T-helper 2 cell treated with Interferon-gamma antibody and Interleukin-4, amounts not matched to agents 100 ng/mL and 5 ng/mL, for 36 hours (primary cell): Measurements from ENCODE around the gene INO80. TPM values are rescaled to one million over a fixed set of nuclear protein-coding genes. Genes with fewer than 3 reads are reported as not detected.

ENCODE experiments used
- intact Hi-C: fragments of 100-400 bp; cut with micrococcal nuclease; formaldehyde crosslinking; loops from one replicate; pipeline ENCODE4 v1.15.1; 2023
- total RNA-seq: library from RNA; stranded (reverse); gene quantifications from 2 replicates; pipeline ENCODE4 v1.2.3, GENCODE V29; 2022

The INO80 gene
- total RNA-seq, 1 donor from 2014 or later = 33.1 TPM

DNA sequence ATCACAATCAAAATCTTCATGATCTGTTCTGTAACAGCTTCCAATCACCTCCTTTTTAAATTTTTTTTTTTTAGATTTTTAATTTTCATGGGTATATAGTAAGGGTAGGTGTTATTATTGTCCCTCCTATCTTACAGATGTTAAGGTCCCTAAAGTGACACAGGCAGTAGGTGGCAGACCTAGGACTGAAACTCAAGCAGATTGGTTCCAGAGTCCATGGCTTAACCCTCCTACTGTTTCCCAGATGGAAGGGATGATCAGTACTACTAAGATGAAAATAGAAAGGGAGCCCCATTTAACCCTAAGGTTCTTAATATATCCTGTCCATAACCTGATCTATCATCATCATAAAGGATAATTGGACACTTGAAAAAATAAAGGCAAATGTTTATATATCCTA lies 105.7 kb downstream of the INO80 start:
- intact Hi-C loops = no loop called here

DNA sequence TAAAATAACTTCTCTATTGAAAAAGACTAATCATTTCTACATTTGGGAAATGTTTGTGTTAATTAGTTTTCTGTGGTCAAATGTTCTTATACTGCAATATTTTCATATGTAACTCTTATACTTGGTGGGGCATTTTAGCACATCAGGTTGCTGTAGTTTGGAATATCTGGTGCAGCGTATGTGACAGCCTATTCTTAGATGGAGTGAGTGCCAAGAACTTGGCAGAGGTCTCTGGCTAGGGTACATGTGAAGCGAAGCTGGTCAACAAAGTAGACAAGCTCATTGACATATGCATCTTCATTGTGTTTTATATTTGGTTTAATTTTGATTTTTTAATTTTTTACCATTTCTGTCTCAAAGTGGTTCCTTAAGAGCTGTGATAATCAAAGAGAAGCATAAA lies 109.6 kb downstream of the INO80 start:
- intact Hi-C loops = no loop called here

DNA sequence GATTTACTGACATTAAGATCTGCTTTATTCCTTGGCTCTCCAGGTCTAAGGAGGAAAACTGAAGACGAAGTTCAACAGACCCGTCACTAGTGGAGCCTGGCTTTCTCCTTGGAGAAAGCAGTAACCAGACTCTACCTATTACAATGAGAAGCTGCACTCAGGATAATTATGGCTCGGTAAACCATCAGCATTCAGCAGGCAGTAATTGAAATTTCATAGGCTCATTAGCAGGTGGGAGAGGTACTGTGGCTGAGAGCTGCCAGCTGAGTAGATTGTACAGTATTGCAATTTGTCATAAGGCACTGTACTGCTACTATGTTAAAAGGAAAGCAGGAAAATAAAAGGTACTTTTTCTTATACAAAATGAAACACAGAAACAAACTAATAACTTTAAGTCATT lies 111.6 kb downstream of the INO80 start:
- intact Hi-C loops = loop anchor here (5.0 kb wide), 1 partner anchor 97 kb away; no protein-coding TSS in a partner anchor

DNA sequence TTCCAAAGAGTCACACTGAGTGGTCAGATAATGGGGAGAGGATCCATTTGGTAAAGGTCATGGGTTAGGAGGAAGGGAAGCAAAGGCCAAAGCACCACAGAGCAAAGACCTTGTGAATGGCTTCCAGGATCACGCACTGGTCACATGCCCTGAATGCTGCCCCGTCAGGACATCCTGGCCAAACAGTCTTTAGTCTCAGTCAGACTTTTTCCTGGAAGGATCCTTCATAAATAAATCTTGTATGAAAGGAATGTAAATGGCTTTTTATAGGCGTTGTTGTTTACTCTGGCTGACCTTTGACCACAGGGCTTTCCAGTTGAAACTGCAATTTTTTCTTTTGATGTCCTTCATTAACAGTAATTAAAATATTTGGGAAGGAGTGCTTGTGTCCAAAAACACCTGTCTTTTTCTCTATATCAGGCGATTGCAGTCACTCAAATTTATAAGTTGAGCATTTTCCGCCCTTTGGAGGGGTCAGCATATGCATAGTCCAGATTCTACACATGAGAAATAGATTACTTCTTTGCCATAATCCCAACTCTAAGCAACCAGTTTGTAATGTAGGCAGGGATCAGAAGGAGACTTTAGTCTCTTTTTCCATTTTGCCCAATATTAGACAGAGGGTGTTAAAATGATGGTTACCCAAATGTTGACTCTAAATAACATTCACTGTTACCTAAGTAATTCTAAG lies 114.4 kb downstream of the INO80 start:
- intact Hi-C loops = loop anchor here (5.0 kb wide), 1 partner anchor 94 kb away; no protein-coding TSS in a partner anchor

DNA sequence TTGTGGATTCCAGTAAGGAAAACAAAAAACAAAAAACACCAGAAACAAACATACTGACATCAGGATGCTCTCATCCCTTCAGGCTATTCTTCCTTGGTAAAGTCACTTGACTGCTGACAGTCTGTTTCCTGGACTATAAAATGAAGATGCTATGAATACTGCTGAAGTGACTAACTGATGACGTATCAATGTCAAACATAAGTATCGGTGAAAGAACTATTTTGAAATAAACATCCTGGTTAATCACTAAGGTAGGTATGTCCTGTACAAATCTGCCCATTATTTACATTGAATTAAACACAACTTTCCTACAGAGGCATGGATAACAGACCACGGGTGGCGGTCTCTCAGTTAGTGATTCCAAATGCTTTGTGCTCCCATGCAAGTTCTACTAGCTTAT lies 116.9 kb downstream of the INO80 start:
- intact Hi-C loops = no loop called here

DNA sequence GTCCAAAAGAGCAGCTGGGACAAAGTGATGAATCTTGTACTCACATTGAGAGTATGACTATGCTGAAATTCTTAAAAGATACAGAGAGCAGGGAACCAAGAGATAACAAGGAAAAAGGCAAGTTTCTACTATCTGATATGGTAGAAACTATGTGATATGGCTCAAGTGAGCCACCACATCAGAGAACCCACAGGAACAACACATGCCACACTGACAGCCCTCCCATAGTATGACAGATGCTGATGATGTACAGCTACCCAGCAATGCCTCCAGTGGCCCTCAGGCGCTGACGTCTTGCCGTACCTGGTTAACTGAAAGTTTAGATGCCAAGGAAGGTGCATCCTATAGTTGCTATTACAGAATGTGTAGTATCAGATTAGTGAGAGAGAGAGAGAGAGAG lies 120.4 kb downstream of the INO80 start:
- intact Hi-C loops = no loop called here

DNA sequence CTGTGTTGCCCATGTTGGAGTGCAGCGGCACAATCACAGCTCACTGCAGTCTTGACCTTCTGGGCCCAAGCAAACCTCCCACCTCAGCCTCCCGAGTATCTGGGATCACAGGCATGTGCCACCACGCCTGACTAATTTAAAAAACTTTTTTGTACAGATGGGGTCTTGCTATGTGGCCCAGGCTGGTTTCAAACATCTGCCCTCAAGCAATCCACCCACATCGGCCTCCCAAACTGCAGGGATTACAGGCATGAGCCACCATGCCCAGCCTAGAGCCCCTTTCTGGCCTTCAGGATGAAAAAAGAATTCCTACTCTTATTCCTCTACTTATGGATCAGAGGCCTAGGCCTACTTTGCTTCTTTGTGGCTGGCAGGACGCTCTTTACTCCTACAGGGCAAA lies 123.3 kb downstream of the INO80 start:
- intact Hi-C loops = no loop called here

DNA sequence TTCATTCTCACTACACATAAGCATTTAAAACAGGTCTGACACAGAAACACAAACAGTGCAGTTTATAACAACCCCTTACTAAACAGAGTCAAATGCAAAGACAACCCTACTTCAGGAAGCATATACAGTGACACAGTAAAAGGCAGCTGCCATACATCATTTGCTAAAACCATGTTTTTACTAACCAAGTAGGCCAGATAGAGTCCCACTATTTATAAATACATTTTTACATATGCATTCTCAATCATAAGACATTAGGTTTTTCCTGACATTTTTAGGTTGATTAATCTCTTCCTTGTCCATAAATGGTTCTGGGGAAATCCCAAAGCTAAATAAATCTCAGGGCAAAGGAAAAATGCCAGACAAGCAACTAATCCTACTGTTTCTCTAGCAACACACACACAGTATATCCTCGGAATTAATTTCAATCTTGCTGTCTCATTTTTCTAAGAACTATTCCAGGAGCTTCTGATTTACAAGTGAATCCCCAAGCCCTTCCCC lies 123.8 kb downstream of the INO80 start:
- intact Hi-C loops = no loop called here

DNA sequence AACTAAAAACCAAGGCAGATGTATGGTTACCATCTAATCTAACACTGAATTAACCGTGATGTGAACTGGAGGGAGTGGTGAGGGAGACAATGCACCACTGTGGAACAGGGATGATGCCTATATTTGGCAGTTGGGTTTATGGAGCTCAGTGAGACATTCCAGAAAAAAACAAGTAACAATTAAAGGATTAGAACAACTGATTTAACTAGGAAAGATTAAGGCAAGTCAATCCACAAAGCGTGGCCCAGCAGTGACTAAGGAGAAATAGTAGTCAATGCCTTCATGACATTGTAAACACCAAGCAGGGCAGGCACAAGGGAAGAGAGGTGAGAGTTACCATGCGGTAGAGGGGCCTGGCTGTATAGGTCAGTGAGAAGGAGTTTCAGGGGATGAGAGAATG lies 124.7 kb downstream of the INO80 start:
- intact Hi-C loops = no loop called here

DNA sequence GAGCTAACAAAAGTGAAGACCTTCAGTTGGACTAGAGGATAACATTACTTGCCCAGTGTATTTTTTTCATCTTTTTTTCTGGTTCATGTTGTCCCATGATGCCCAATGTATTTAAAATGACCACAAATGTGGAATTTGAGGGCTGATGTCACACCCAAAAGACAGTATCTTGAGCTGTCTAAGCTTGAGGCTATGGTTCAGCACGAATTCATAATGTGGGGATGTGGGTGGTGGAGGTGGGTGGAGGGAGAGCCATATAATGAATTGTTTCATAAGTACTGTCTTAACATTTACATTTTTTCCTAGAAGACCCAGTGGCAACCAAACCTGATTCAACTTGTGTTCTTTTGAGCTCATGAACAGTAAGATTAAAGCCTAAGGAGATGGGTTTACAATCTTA lies 125.3 kb downstream of the INO80 start:
- intact Hi-C loops = no loop called here

DNA sequence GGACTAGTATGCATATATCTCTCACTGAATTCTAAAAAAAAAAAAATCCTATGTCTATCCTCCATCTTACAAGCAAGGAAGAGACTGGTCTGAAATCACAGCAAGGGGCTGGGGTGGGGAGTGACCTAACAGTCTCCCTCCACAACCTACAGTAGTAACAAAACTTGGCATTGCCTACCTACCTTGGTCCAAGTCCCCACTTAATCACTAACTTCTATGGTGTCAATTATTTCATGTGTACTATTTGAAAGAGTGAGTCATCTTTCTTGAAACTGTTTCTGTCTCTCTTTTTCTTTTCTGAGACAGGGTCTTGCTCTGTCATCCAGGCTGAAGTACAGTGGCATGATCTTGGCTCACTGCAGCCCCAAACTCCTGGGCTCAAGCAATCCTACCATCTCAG lies 126.0 kb downstream of the INO80 start:
- intact Hi-C loops = no loop called here

DNA sequence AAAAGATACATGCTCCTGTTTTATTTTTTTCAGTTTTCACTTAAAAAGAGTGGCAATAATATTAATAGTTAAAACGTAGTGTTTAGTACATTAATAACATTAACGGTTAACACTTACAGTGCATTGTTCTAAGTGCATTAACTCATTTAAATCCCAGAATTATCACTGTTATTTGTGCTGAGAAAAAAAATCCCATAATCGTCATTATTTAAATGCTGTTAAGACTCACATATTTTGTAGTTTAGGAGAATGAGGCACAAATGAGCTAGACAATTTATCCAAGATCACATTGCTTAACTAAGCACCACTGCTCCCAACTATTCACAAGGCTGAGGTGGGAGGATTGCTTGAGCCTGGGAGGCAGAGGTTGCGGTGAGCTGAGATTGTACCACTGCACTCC lies 127.9 kb downstream of the INO80 start:
- intact Hi-C loops = no loop called here

DNA sequence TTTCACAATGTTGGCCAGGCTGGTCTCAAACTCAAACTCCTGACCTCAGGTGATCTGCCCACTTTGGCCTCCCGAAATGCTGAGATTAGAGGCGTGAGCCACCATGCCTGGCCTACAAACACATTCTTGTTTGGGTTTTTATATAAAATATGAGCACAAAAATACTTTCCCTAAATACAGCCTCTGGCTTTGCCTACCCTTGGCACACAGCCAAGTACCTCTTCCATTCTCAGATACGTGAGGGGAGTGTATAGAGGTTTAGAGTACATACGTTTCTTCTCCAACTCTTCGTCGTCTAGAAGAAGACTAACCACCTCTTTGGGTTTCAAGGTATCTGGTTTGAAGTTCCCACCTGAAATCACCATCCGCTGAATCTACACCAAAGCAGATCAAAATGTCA lies 129.3 kb downstream of the INO80 start:
- intact Hi-C loops = no loop called here

DNA sequence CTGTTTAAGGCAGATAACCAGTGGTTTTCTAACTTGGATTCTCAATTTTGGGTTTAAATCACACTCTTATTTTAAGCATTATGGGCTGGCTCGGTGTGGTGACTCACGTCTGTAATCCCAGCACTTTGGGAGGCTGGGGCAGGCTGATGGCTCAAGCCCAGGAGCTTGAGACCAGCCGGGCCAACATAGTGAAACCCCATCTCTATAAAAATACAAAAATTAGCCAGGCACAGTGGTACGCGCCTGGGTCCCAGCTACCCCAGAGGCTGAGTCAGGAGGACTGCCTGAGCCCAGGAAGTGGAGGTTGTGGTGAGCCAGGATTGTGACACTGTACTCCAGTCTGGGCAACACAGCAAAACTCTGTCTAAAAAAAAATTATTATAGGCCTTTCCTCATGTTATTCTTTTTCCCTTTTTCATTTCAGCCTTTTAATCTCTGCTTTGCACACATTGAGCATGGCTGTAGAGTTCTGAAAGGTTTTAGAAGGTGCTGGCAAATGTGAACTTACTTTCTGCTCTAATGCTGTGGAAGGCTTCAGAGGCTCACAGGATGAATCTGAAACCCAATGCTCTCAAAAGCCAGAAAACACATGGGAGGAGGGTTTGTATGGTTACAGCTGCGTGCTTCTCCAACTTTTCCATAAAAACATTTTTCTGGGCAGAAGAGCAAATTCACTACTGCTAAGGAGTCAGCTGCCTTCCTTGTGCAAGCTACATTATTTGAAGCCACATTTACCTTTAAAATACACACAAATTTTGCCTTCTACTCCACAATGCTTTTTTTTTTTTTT lies 130.3 kb downstream of the INO80 start:
- intact Hi-C loops = no loop called here

DNA sequence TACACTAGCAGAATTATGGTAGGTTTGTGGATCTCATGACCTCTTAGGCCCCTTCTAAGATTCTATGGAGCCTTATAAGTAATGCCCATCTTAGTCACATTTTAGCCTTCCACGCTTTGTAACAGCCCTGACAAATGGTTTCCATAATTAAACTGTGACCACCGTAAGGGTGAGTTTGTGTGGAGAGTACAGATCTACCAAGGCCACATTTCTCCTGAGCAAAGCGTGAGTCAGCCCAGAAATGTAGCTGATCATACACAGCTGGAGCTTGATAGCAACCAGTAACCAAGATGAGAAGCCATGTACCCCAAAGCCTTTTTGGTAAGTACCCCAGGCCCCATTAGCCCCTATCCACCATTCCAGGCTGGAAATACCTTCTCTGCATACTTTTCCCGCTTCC lies 131.1 kb downstream of the INO80 start:
- intact Hi-C loops = no loop called here

DNA sequence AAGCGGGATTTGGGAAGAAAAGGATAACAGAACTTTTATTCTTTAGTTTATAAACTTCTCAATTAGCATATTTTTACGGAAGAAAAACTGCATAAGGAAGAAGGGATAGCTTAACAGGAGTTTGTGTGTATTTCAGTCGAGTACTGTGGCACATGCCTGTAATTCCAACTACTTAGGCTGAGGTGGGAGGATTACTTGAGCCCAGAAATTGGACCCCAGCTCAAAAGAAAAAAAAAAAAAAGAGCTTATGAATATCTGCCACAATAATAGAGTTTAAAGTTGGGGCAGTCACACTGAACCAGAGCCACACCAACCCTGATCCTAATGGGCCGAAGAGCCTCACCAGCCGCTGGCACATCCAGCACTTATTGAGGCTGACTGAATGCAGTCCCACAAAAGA lies 131.7 kb downstream of the INO80 start:
- intact Hi-C loops = no loop called here

DNA sequence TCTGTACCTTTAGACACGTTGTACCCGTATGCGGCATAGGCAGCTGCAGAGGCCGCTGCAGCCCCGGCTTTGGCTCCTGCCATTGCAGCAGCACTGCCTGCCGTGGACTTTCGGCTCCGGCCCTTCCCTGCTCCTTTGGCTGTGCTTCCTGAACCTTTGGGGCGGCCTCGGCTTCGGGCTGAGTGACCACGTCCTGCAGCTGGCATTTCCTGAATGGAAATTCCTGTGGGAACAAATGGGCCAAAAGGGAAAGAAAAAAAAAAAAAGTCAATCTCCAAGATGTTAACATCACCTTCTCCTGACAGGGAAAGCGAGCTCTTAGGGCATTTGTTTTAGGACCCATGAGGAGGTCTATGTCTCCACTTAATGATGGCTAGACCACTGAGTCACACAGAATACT lies 133.2 kb downstream of the INO80 start:
- intact Hi-C loops = no loop called here

DNA sequence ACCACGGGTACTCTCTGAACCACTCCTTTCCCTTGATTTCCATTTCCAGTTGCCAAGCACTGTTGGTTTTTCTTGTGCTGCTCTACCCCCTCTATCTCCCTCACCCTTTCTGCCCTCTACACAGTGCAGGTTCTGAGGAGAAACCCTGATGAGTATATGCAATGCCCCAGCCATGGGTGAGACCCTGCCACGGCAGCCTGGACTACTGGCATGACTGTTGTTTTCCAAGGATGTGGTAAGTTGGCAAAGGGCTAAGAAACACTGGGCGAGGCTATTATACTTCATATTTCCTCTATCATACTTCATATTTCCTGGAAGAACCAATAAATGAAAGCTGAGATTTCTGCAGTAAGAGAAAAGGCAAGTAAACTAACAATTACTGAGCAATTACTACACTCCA lies 134.9 kb downstream of the INO80 start:
- intact Hi-C loops = no loop called here

DNA sequence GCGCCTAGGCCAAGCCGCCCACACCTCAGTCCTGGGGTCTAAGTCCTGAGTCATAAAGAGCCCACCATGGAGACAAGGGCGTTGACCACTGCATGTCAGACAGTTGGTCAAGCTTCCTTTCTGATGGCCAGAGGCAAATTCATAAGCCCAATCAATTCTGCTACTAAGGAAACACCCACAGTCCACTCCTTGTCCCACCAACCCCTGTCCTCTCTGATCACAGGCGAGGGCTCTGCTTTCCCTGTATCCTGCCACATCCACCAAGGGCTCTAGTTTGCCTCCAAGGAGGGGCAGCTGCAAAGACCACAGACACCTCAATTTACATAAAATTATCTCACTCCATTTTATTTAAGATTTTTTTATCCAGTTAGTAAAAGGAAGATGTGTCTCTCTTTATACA lies 137.5 kb downstream of the INO80 start:
- intact Hi-C loops = no loop called here

DNA sequence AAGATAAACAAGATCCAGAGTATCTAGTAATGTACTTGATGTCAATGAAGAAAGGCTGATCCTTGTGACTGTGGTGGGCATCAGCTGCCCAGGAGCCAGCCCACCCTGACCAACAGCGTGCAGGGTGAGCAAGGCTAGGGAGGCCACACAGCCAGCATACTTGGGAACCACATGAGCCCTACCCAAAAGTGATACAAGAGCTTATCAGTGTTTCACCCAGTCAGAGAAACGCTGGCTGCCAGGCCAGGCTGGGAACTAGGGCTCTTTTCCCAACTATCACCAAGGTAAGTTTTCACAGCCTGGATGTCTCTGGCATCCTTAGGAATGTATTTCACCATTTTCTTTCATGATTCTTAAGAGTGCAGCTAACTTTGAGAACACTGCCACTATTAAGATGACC lies 137.9 kb downstream of the INO80 start:
- intact Hi-C loops = no loop called here

DNA sequence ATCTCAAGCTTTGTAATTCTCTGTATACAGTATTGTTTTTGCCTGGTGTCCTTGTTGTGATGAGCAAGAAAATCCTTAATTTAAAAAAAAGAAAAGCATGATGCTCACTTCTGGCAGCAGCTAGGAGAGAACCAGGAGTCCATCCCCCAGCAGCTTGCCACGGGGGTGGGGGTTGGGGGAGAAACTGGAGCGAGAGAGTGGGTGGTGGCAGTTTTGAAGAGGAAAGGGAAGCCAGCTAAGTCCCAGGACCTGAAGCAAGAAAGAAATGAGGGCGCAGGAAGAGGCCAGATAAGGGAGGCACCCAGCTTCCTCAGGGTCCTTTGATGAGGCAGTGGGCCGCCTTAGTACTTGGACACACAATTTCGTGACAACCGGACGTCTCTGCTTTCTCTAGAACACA lies 139.3 kb downstream of the INO80 start:
- intact Hi-C loops = no loop called here

DNA sequence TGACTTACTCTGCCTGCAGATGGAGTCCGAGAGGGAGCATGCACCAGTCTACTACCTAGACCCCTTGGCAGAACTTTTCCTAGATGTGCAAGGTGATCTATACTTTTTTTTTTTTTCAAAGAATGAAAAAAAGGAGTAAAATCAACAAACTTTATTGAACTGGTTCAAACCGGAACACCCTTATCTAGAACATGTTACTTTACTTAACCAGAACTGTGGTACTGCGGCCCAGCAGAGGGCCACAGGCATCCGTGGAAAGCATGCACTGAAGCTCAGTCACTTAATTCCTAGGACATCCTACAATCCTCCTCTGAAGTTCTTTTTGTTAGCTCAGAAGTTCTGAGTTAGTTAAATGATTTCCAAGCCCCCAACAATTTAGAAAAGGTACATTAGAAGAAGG lies 141.2 kb downstream of the INO80 start:
- intact Hi-C loops = no loop called here

DNA sequence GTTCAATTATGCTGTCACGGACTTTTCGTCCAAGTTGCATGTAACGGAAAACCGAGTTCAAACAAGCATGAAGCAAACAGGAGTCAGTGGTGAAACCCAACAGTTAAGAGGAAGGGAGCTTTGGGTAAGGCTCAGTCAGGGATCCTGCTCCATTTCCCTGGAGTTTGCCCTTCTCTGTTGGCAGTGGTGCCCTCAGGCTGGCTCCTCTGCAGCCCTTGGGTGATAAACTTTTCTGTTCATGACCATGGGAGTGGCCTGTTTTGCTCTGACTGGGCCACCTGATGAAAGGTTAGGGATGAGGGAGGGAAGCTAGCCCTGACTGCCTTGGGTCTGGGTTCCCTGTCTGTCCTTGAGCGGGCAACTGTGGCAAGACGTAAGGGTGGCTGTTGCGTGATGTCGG lies 146.7 kb downstream of the INO80 start:
- intact Hi-C loops = no loop called here
